ENCODE data around the gene CLDN24.

DNA sequence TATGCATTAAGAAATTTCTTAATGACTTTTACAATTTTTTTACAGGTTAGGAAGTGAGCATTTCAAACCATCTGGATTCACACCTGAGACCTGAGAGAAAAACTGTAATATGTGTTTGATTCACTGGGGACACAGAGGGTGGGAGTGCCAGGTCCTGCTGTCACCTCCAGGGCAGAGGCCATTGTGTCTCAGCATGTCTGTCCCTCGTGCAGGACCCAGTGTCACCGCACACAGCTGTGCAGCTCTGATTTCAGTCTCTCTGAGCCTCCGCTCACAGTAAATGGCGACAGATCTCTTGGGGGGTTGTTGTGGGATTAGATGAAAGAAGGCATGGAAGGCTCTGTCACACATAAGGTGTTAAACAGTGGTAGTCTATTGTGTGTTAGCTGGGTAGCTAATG, 23.0 kb upstream of the CLDN24 start:
- TF ChIP-seq, protein P1, sequence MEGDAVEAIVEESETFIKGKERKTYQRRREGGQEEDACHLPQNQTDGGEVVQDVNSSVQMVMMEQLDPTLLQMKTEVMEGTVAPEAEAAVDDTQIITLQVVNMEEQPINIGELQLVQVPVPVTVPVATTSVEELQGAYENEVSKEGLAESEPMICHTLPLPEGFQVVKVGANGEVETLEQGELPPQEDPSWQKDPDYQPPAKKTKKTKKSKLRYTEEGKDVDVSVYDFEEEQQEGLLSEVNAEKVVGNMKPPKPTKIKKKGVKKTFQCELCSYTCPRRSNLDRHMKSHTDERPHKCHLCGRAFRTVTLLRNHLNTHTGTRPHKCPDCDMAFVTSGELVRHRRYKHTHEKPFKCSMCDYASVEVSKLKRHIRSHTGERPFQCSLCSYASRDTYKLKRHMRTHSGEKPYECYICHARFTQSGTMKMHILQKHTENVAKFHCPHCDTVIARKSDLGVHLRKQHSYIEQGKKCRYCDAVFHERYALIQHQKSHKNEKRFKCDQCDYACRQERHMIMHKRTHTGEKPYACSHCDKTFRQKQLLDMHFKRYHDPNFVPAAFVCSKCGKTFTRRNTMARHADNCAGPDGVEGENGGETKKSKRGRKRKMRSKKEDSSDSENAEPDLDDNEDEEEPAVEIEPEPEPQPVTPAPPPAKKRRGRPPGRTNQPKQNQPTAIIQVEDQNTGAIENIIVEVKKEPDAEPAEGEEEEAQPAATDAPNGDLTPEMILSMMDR (IDR thresholded peaks at IDR 0.05; ENCODE audit: insufficient read depth, low read length): no peak
- TF ChIP-seq SPI1 (IDR thresholded peaks at IDR 0.05; ENCODE audit: borderline replicate concordance, low read depth) (no peak), POLR2AphosphoS5 (IDR thresholded peaks at IDR 0.05; ENCODE audit: low read depth) (no peak), GABPA (IDR thresholded peaks at IDR 0.05; ENCODE audit: low read depth) (no peak)
- TF ChIP-seq, protein P2, sequence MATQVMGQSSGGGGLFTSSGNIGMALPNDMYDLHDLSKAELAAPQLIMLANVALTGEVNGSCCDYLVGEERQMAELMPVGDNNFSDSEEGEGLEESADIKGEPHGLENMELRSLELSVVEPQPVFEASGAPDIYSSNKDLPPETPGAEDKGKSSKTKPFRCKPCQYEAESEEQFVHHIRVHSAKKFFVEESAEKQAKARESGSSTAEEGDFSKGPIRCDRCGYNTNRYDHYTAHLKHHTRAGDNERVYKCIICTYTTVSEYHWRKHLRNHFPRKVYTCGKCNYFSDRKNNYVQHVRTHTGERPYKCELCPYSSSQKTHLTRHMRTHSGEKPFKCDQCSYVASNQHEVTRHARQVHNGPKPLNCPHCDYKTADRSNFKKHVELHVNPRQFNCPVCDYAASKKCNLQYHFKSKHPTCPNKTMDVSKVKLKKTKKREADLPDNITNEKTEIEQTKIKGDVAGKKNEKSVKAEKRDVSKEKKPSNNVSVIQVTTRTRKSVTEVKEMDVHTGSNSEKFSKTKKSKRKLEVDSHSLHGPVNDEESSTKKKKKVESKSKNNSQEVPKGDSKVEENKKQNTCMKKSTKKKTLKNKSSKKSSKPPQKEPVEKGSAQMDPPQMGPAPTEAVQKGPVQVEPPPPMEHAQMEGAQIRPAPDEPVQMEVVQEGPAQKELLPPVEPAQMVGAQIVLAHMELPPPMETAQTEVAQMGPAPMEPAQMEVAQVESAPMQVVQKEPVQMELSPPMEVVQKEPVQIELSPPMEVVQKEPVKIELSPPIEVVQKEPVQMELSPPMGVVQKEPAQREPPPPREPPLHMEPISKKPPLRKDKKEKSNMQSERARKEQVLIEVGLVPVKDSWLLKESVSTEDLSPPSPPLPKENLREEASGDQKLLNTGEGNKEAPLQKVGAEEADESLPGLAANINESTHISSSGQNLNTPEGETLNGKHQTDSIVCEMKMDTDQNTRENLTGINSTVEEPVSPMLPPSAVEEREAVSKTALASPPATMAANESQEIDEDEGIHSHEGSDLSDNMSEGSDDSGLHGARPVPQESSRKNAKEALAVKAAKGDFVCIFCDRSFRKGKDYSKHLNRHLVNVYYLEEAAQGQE (IDR thresholded peaks at IDR 0.05; ENCODE audit: insufficient replicate concordance, low read depth): no peak
